HepG2 (cell line): Measurements from ENCODE around the gene PALM2AKAP2. TPM values are rescaled to one million over a fixed set of nuclear protein-coding genes. Genes with fewer than 3 reads are reported as not detected.
A peak's percentile ranks its signal among the peaks of the same experiment; 100 is the strongest.

ENCODE experiments used
- ATAC-seq: fragments of 200-7000 bp; cut with Tn5 transposase; 3 replicates; pipeline ENCODE4 v1.9.1; 2020; ENCODE audit warnings: mild to moderate bottlenecking, moderate library complexity
- BruUV-seq: library from RNA; stranded (reverse); fragments of 400-500 nt; replicated peaks from 2 replicates; lab custom pipeline; 2021; lab: Mats Ljungman, UMichigan
- CTCF ChIA-PET: fragments of 300-600 bp; formaldehyde crosslinking; extraction: SDS; loops from one replicate; lab custom pipeline; 2021; ENCODE audit warnings: low total read pairs, inconsistent platforms, low intra/inter-chr PET ratio; lab: Yijun Ruan, JAX
- POLR2A ChIA-PET: fragments of 350-600 bp; sonication (Branson Sonifier 250); formaldehyde crosslinking; loops from one replicate; lab custom pipeline; 2020; ENCODE audit warnings: antibody characterized with exemption, inconsistent platforms; lab: Yijun Ruan, JAX
- DNase-seq: peaks from one replicate; pipeline ENCODE4 v3.0.0-alpha.2; 2015; ENCODE audit warnings: low spot score
- FAIRE-seq: peaks from 3 replicates; lab custom pipeline; 2011; peaks lifted over from hg19 to GRCh38; lab: Jason Lieb, UNC
- H2AFZ ChIP-seq: one replicate; pipeline ENCODE4 v1.6.1; 2011; ENCODE audit warnings: low read length, inconsistent platforms
- H3K27ac ChIP-seq: fragments of 300-600 bp; 3 replicates; pipeline ENCODE4 v1.8.0; 2011; ENCODE audit warnings: mixed run types, mild to moderate bottlenecking, mixed read lengths, low read length, inconsistent platforms; ENCODE audit not compliant: insufficient read depth; ENCODE audit errors: extremely low read length
- H3K27me3 ChIP-seq, 2 experiments: fragments of 200-600 bp in 1 of 2; 2 replicates in 1 of 2; 3 replicates in 1 of 2; pipeline versions ENCODE4 v1.6.0 to v1.8.0; 2011; ENCODE audit warnings: low read length in 2 of 2, mild to moderate bottlenecking in 2 of 2, moderate library complexity in 2 of 2, inconsistent platforms in 1 of 2; ENCODE audit not compliant: insufficient read depth in 2 of 2, control insufficient read depth in 1 of 2
- H3K36me3 ChIP-seq, 2 experiments: fragments of 200-600 bp in 1 of 2; replicated peaks in 1 of 2; 2 replicates in 1 of 2; 3 replicates in 1 of 2; pipeline versions ENCODE4 v1.5.1 to v1.8.0; 2011; ENCODE audit warnings: low read length in 2 of 2, inconsistent platforms in 1 of 2; ENCODE audit not compliant: insufficient read depth in 2 of 2, control insufficient read depth in 1 of 2
- H3K4me1 ChIP-seq: 2 replicates; pipeline ENCODE4 v1.5.1; 2012; ENCODE audit warnings: low read length, inconsistent platforms; ENCODE audit not compliant: insufficient read depth
- H3K4me2 ChIP-seq: 2 replicates; pipeline ENCODE4 v1.6.0; 2011; ENCODE audit warnings: low read depth, low read length, inconsistent platforms
- H3K4me3 ChIP-seq, 3 experiments: fragments of 200-600 bp in 1 of 3; sonication (generic), shearing (Covaris generic) in 1 of 3; replicated peaks in 1 of 3; 2 replicates each; pipeline ENCODE4 v1.5.1; 2011 to 2016; ENCODE audit warnings: low read length in 3 of 3, inconsistent platforms in 2 of 3, low read depth in 2 of 3, mild to moderate bottlenecking in 2 of 3, control low read depth in 1 of 3, mixed read lengths in 1 of 3; ENCODE audit not compliant: insufficient read depth in 1 of 3
- H3K79me2 ChIP-seq: one replicate; pipeline ENCODE4 v1.6.1; 2011; ENCODE audit warnings: low read length, inconsistent platforms; ENCODE audit not compliant: insufficient read depth
- H3K9ac ChIP-seq: 2 replicates; pipeline ENCODE4 v1.6.0; 2011; ENCODE audit warnings: mild to moderate bottlenecking, low read depth, low read length, inconsistent platforms; ENCODE audit not compliant: insufficient read depth
- H3K9me3 ChIP-seq: 2 replicates; pipeline ENCODE4 v1.5.1; 2012; ENCODE audit warnings: mild to moderate bottlenecking, low read length
- H4K20me1 ChIP-seq: 2 replicates; pipeline ENCODE4 v1.6.0; 2011; ENCODE audit warnings: inconsistent platforms, mild to moderate bottlenecking, low read length, moderate library complexity; ENCODE audit not compliant: insufficient read depth
- CEBPB ChIP-seq: IDR thresholded peaks from 2 replicates; pipeline ENCODE4 v1.6.1; 2011; ENCODE audit warnings: low read depth, low read length, improper control_type of control experiment, borderline replicate concordance
- NR2F2 ChIP-seq: IDR thresholded peaks from 2 replicates; pipeline ENCODE4 v1.6.1; 2012; ENCODE audit warnings: low read depth, inconsistent platforms, borderline replicate concordance
- TFDP1 ChIP-seq: IDR thresholded peaks from 2 replicates; pipeline ENCODE4 v1.6.1; 2016; ENCODE audit warnings: missing compliant biosample characterization, missing genetic modification reagents, borderline replicate concordance
- WGBS: methylation state at CpG from one replicate; pipeline ENCODE4 v1.1.6; 2017; ENCODE audit warnings: low lambda C conversion rate; 5-methylcytosine and 5-hydroxymethylcytosine counted together
- in situ Hi-C: cut with HindIII; loops from 2 replicates; pipeline ENCODE4 v1.10.0; 2017; ENCODE audit warnings: low pct_unique_long_range_greater_than_20kb; ENCODE audit not compliant: extremely low pct_ligation_motif_present
- intact Hi-C: fragments of 100-400 bp; cut with micrococcal nuclease; formaldehyde crosslinking; loops from one replicate; pipeline ENCODE4 v1.10.0; 2022; ENCODE audit not compliant: unreplicated experiment
- polyA plus RNA-seq, 8 experiments: library from polyadenylated mRNA; depleted of rRNA in 3 of 8; stranded (reverse) in 7 of 8; unstranded in 1 of 8; fragments of >200 nt; fragmentation: Illumina TruSeq in 4 of 8; extraction: Trizol in 4 of 8; gene quantifications; 2 replicates each; pipeline versions ENCODE4 v1.2.1 to v1.2.3, GENCODE V29; 2011 to 2016; ENCODE audit warnings: low read depth in 4 of 8, missing spikeins in 1 of 8, mixed read lengths in 1 of 8; ENCODE audit not compliant: insufficient read depth in 1 of 8
- total RNA-seq, 5 experiments: library from RNA; depleted of rRNA; stranded (reverse); fragments of >200 nt; fragmentation: Illumina TruSeq; extraction: Trizol; gene quantifications; 2 replicates each; pipeline ENCODE4 v1.2.3, GENCODE V29; 2016; ENCODE audit warnings: low read depth in 1 of 5

The PALM2AKAP2 gene
- total and polyA plus RNA-seq, 2 of the 13 experiments (the other 11 are each of a cell fraction or from before 2014, with no cell fraction given): 0.25 to 1.8 TPM

GRCh38 chr9:109794361-109795012 lies 14.5 kb downstream of the PALM2AKAP2 start:
- Histone ChIP-seq H3K4me2 (peak overlapping the region; percentile 13; the same call in 1 of the 2 replicates), H3K27me3 (no peaks in the 10 kb centered on the region), H3K36me3 (no peaks in the 10 kb centered on the region), H3K9ac (no peak overlapping the region), H2AFZ (no peak overlapping the region), H3K4me3 (no peak overlapping the region), H3K27ac (no peak overlapping the region), H4K20me1 (no peaks in the 10 kb centered on the region), H3K9me3 (no peaks in the 10 kb centered on the region), H3K4me1 (peaks cover 14% of the 10 kb centered on the region), H3K79me2 (no peaks in the 10 kb centered on the region)
- in situ Hi-C loops (no loop called here), intact Hi-C loops (no loop called here)
- ChIA-PET CTCF (no interaction called here), POLR2A (no interaction called here)
- WGBS: 3% methylated on average over 4 of the region's 4 CpGs
- FAIRE-seq (no peak), ATAC-seq (peak; percentile 73), DNase-seq (no peak)
- no TSS peak for BruUV-seq
- TF ChIP-seq NR2F2 (no peak), CEBPB (peak; percentile 81)

- ATAC-seq: no peak
- no peak for FAIRE-seq
- 50% methylated on average over 3 of the region's 3 CpGs for WGBS
- no peak overlapping the region for H2AFZ ChIP-seq
- in situ Hi-C loops: no loop called here
- no TSS peak for BruUV-seq
- intact Hi-C loops: no loop called here
- no peaks in the 10 kb centered on the region for H3K79me2 ChIP-seq
- no peak for TF ChIP-seq TFDP1 (CRISPR knock-in tag)
- TF ChIP-seq, all 625 proteins: peak for 0
- no peak for DNase-seq
- Histone ChIP-seq H3K9ac (no peak overlapping the region), H3K4me3 (no peak overlapping the region), H3K27ac (no peak overlapping the region), H3K27me3 (no peaks in the 10 kb centered on the region), H3K4me2 (no peak overlapping the region), H4K20me1 (no peaks in the 10 kb centered on the region), H3K36me3 (no peaks in the 10 kb centered on the region), H3K9me3 (no peaks in the 10 kb centered on the region), H3K4me1 (peaks cover 14% of the 10 kb centered on the region)
- ChIA-PET POLR2A (no interaction called here), CTCF (no interaction called here)
These were observed 15.6 kb downstream of the PALM2AKAP2 start for GRCh38 chr9:109795613-109796012.
